HS-27A (cell line): ENCODE results near the gene RABGEF1.
"Not testable (repeated sequence)": the region's sequence is repeated elsewhere in the genome, so short reads cannot be mapped to it uniquely, and the experiment has no call there.

Experiments used
- DNase-seq: peaks from one replicate; pipeline ENCODE4 v3.0.0-alpha.2; 2012; ENCODE audit warnings: low read depth, missing footprints

RABGEF1 gene

GRCh38 chr7:66735850-66736249, 4.7 kb upstream of the RABGEF1 start:
- DNase-seq, result no peak

GRCh38 chr7:66736892-66737291, 3.6 kb upstream of the RABGEF1 start:
- DNase-seq, result no peak

GRCh38 chr7:66737667-66738066, 2.9 kb upstream of the RABGEF1 start:
- no peak for DNase-seq

- no peak for DNase-seq
Measured at GRCh38 chr7:66739477-66739876, 1.1 kb upstream of the RABGEF1 start.

GRCh38 chr7:66739953-66740301, 606 bp upstream of the RABGEF1 start:
- no peak for DNase-seq

GRCh38 chr7:66740980-66741709, 612 bp downstream of the RABGEF1 start:
- DNase-seq, result peak; percentile 17

- no peak for DNase-seq
Measured at GRCh38 chr7:66741710-66742049, 1.1 kb downstream of the RABGEF1 start.

GRCh38 chr7:66742298-66742697, 1.8 kb downstream of the RABGEF1 start:
- DNase-seq, result peak; percentile 33

- DNase-seq, result no peak
Measured at GRCh38 chr7:66743920-66744319, 3.4 kb downstream of the RABGEF1 start.

- DNase-seq, result no peak
Measured at GRCh38 chr7:66747385-66747784, 6.9 kb downstream of the RABGEF1 start.

- no peak for DNase-seq
Measured at GRCh38 chr7:66747881-66748511, 7.5 kb downstream of the RABGEF1 start.

GRCh38 chr7:66748791-66749190, 8.3 kb downstream of the RABGEF1 start:
- DNase-seq, result no peak

- DNase-seq, result no peak
Measured at GRCh38 chr7:66751945-66752344, 11.4 kb downstream of the RABGEF1 start.

- no peak for DNase-seq
Measured at GRCh38 chr7:66754541-66754940, 14.0 kb downstream of the RABGEF1 start.

GRCh38 chr7:66755059-66755458, 14.5 kb downstream of the RABGEF1 start:
- DNase-seq, result not testable (repeated sequence)

- DNase-seq, result not testable (repeated sequence)
Measured at GRCh38 chr7:66756227-66756626, 15.7 kb downstream of the RABGEF1 start.

- DNase-seq, result no peak
Measured at GRCh38 chr7:66756889-66757288, 16.4 kb downstream of the RABGEF1 start.

- no peak for DNase-seq
Measured at GRCh38 chr7:66757939-66758338, 17.4 kb downstream of the RABGEF1 start.

- DNase-seq, result no peak
Measured at GRCh38 chr7:66758950-66759628, 18.6 kb downstream of the RABGEF1 start.

GRCh38 chr7:66763183-66763582, 22.6 kb downstream of the RABGEF1 start:
- not testable (repeated sequence) for DNase-seq

GRCh38 chr7:66763633-66764355, 23.3 kb downstream of the RABGEF1 start:
- DNase-seq, result not testable (repeated sequence)

- DNase-seq, result not testable (repeated sequence)
Measured at GRCh38 chr7:66764905-66765304, 24.4 kb downstream of the RABGEF1 start.
